Sigmoid colon (tissue), 4 donors: ENCODE data around the gene NUDCD2.

ENCODE experiments used
- CTCF ChIP-seq, 4 experiments: fragments of 450-650 bp in 3 of 4; fragments of 200-600 bp in 1 of 4; IDR thresholded peaks; one replicate each; pipeline ENCODE4 v1.5.1; 2016 to 2019; ENCODE audit warnings: antibody characterized with exemption in 4 of 4, mild to moderate bottlenecking in 3 of 4, moderate library complexity in 2 of 4
- EP300 ChIP-seq, 4 donors: sonication (generic); formaldehyde crosslinking; IDR thresholded peaks; one replicate each; pipeline ENCODE4 v1.6.1; 2017; ENCODE audit warnings: antibody characterized with exemption in 4 of 4

- no peak for TF ChIP-seq CTCF (IDR thresholded peaks at IDR 0.05)
- TF ChIP-seq EP300 (IDR thresholded peaks at IDR 0.05): no peak
Measured at GRCh38 chr5:163397354-163397753, 62.5 kb downstream of the NUDCD2 start.
